Measurements from ENCODE around the gene MECP2.

The MECP2 gene

DNA sequence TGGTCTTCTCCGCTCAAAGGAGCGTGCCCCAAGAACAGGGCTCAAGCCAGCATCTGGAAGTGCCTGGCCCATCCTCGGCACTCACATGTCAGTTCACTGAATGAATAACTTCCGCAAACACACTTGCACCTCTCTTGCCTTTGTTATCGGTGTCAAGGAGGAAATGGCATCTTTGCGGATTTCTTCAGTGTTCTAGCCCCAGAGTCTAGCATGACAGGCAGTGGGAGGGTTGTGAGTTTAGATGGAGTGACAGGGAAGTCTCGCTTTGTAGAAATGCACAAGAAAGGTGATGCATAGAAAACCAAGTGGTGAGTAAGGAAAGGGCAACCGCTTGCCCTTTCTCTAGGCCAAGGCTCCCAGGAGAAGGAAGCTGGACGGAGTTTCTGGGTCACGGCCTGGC lies 17.6 kb upstream of the MECP2 start:
- no peak for DNase-seq

DNA sequence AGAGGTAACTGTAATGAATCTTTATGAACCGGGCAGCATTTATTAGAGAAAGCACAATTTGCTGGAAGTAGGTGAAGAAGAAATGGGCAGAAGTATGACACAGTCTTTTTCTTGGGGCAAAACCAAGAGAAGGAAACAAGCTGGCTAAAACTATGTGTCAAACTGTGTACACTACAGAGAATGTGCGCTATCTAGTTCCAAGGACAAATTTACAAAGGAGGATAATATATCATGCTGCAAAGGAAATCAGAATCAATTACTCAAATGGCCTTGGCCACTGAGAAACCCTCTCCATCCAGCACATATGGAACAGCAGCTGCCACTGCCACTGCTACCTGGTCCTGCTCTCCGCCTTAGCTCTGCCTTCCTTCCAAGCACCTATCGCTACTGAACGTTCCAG lies 17.1 kb upstream of the MECP2 start:
- no peak for DNase-seq

DNA sequence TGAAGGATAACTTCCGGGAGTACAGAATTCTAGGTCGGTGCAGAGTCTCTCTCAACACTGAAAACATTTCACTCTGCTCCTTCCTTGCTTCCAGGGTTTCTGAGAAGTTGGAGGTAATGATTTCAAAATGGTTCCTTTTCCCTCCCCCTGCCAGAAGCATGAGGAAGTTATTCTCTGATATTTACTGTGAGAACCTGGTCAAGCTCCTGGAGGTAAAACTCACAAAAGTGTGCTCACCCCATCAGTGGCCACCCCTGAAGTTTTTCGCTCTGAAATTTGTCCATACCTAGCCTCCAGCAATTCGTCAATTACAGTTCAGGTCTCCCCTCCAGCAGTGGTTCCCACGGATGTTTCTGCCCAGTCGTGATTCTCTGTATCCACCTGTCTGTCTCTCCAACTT lies 16.2 kb upstream of the MECP2 start:
- DNase-seq = no peak

DNA sequence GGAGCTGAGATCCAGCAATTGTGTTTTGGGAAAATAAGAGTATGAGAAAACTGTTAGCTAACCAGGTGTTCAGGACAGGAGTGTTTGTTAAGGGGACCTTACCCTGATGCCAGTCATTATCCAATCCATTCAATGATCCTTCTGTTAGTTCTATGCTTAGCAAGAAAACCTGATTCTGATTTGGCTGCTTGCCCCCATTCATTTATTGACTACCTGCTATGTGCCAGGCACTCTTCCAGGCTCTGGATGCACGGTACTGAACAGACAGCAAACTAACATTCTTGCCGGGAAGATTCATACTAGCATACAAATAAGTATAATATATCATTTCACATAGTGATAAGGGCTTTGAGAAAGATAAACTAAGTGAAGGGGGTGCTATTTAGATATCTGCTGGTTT lies 1.0 kb upstream of the MECP2 start:
- DNase-seq = no peak

DNA sequence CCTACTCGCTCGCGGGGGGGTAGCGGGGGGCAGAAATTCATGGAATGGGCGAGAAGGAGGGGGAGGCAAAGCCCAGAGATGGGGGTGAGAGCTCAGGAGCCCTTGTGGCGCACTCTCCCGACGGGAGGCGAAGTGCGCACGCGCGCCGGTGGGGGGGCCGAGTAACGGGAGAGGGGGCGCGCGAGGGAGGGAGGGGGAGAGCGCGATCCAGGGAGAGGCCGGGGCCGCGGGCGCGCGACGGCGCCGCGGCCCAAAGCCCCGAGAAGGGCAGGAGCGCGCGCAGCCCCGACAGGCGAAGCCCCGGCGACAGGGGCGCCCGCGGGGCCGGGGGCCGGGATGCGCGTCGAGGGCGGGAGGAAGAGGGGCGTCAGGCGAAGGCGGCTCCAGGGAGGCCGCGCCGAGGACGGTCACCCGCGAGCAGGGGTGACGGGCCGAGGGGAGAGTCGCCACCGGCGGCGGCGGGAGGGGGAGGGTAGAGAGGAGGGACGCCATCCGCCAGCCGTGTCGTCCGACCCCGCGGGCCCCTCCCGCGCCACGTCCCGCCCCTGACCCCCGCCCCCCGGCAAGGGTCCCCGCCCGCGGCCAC lies 421 bp downstream of the MECP2 start:
- peak; percentile 73 to 80 for DNase-seq

DNA sequence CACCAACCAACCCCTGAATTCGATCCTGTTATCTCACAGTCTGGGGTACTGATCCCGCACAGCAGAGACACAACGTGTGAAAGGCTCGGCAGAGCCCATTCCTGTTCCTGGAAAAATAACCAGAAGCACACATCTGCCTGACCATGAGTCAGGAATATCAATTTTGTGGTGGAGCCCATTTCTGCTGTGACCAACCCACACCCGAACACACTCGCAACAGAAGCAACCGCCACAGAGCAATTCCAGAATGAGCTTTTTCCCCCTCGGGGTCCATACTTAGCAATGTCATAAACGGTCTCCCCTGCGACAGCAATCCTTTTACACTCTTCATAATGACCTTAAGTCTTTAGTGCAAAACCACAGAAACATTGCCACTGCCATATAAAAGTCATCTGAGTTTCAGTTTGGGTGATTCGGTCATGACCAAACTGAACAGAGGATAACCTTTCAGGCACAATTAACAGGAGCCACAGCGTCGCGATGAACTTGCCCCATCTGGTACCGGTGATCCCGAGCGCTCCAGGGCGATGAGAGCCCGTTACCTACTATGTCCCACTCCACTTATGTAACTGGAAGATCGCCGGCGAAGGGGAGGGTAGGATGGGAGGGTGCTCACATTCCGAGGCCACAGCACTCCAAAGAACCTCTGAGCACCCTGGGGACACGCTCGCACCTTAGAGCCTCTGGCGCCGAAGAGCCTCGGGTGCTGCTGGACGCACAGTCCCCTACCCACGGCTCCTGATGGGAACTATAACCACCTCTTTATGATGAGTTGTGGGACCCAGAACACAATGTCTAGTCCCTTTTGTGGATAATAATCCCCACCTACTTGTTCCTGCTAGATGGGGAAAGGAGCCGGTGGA lies 1.1 kb downstream of the MECP2 start:
- DNase-seq = peak in 1 of 2 donors; percentile 48

DNA sequence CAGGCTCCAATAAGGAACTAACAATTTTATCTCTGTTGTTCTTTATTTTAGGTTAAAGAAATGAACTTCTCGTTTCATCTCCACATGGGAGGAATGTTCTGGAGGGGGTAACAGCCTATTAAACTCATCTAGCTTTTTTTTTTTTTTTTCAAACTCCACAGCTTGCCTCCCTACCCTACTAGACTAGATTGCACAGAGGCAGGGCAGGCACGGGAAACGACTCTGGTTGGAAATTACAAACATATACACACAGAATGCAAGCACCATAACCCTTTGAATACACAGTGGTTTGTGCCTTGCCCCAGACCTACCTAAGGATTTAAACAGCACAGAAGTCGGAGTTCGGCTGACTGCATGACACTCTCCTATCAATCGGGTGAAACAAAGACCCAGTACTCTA lies 2.7 kb downstream of the MECP2 start:
- no peak for DNase-seq

DNA sequence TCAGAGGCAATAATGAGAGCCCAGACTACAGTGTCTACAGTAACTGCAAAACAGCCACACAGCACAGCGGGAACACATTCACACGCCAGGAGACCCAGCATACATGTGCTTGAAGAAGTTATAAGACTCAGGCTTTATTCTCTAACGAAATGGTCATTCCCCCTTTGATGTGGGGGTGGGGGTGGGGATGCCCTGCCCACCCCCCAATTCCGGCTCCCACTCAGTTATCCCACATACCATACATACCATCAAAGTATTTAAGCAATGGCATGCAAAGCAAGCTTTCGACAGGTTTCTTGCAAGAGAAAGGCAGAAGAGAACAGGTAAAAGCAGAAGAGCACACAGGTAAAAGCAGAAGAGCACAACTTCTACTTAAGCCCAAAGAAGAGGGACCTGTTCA lies 3.6 kb downstream of the MECP2 start:
- no peak for DNase-seq

DNA sequence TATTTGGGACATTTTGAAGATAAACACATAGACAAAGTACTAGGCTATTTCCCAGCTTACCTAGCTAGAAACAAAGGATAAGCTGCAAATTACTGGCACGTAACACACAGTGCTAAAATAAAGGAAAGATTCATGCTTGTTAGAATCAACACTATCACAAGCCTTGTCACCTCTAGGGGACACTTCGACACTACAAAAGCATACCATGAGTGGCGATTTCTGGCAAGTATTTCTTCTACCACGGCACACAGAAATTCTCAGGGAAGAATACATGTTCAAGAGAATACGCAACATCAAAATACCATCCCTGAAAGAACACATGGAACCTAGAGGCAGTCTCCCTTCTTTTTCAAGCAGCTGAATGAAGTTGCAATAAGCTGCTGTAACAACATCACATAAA lies 5.1 kb downstream of the MECP2 start:
- DNase-seq = peak in 1 of 2 donors; percentile 19

DNA sequence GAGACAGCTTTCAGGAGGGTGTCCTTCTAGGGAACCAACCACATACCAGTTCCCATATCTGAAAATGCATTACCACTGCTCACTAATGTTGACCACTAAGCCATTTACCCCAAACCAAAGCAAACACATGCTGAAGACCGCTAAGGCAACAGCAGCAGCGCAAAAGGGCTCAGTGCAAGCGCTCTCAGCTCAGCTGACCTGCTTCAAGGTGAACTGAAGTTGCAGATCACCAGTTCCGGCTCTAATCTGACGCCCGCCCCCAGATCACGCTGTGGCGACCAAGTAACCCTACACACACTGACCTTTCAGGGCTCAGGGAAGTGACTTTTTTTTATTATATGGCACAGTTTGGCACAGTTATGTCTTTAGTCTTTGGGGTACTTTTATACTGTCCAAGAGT lies 5.8 kb downstream of the MECP2 start:
- peak in 1 of 2 donors; percentile 24 for DNase-seq

DNA sequence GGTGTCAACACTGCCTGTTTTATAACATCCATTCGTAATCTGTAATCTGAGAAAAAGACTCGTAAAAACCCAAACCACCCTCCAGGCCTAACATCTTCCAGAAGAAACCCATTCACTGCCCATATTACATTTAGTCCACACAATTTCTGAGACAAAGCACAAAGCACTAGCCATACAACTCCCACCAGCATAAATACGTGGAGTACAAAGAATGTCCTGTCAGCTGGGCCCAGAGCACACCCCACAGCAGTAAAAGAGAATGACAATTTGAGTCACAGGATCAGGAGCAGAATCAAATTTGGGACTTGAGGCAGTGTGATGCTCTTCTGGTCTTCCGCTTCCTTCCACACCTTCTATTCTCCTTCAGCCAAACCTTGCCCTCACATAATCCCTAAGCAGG lies 6.8 kb downstream of the MECP2 start:
- no peak for DNase-seq

DNA sequence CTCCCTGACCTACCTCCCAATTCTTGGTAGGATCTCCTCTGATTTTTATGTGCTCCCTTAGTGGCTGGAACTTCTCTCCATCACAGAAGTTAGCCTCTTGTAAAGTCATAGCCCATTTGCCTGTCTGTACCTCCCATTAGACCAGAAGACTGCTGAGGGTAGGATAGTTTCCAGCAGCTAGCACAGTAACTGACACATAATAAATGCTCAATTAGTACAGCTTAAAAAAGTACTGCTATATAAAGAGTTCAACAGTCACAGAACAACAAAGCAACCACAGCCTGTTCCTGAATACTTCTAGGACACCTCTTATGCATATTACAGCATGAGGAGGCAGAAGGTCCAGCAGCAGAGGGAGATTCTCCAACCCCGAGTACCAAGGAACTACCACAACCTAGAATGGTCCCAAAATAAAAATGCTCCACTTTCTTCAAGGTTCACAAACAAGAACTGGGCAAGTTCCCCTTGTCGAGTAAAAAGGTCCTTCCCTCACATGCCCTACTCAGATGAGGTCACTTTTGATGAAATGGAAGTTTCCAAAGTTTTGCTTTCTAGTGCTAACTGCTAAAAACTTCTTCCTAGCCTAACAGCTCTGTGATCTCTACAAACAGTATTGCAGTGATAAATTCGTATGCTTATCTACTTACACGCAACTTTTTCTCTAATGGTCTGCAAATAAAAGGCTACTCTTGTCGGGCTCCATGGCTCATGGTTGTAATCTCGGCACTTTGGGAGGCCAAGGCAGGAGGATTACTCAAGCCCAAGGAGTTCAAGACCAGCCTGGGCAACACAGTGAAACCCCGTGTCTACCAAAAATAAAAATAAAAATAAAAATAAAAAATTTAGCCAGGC lies 12.8 kb downstream of the MECP2 start:
- no peak for DNase-seq

DNA sequence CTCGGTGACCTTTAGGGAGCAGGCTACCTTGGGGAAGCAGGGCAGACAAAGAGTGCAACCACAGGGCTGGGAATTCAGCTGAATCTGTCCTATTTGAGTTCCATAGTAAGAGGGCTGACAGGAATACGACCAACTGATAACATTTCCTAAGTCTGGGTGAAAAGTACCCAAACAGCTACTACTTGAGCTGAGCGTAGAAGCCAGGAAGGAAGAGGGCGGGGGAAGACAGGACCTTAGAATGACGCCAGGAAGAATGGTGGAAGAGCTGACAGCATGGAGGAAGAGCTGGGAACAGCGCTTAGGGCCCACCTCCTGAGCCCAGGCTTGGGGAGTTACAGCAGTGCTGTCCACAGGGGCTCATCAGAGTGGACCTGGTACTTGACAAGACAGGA lies 14.4 kb downstream of the MECP2 start:
- no peak for DNase-seq

DNA sequence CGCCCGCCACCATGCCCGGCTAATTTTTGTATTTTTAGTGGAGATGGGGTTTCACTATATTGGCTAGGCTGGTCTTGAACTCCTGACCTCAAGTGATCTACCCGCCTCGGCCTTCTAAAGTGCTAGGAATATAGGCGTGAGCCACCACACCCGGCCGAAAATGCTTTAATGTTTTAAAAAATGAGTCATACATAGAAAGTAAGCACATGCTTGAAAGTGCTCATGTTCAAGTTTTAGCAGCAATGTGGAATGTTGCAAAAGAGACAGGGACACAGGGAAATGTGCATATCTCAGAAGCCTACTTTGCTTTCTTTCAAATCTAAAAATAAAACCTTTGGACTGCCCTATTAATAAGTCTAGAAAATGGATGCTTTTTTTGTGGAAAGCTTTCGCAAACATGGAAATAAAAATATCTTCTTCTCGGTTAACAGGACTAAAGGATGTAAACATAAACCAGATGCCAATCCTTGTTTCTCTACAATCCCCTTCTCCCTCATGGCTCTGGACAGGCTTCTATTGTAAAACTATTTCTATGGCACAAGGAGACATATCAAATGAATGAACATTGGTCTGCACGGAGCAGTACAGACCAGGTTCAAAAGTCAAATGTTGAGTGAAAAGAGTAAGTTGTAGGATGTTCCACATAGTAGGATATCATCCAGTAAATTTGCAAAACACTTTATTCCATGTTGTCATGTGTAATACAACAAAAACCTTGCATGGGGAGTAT lies 15.0 kb downstream of the MECP2 start:
- no peak for DNase-seq

DNA sequence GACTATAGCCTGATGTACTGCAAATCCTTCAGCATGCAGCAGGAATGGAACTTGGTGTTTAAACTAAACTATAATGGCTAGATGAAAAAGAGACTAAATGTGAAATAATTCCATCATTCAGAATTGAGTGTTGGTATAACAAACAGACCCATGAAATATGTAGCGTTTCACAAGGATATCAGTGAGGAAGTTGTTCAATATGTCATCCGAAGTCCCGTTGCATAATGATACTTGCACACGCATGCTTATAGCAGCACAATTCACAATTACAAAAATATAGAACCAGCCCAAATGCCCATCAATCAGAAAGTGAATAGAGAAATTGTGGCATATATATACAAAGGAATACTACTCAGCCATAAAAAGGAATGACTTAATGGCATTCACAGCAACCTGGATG lies 20.4 kb downstream of the MECP2 start:
- no peak for DNase-seq

DNA sequence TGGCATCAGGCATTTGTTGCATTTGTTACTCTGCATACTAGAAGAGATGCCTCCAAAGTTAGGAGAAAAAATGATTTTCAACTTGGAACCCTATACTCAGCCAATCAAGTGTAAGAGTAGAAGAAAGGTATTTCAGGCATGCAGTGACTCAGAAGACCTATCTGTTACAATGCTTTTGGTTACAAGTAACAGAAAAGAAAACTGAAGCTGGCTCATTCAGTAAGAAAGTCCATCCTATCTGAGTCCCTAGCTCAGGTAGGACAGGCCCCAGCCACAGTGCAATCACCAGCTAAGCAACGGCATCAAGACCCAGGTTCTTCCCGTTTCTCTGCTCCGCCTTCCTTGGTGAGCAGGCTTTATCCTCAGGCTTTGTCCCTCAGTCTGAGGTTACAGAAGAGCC lies 23.3 kb downstream of the MECP2 start:
- DNase-seq = no peak

DNA sequence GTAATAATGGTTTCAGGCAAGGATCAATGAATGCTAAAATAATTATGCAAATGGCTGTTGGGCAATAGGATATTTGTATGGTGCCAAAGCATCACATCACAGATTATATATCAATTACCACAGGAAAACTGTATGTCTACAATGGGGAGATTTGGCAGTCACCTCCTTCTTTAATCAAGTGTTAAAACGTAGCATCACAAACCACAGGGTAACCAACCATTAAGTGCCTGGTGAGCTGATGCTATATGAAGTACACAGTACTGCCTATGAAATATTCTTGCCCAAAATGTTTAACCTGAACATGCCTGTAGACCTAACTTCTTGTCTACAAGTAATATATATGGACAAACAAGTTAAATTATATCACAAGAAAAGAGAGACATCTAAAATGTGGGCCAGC lies 25.3 kb downstream of the MECP2 start:
- no peak for DNase-seq

DNA sequence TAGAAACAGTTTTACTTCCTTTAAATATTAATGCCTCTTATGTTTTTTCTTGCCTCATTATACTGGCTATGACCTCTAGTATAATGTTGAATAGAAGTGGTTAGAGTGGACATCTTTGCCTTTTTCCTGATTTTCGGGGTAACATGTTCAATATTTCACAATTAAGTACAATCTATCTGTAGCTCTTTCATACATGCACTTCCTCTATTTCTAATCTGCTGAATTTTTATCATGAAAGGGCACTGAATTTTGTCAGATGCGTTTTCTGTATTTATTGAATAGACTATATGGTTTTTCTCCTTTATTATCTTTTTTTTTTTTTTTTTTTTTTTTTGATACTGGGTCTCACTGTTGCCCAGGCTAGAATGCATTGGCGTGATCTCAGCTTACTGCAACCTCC lies 29.0 kb downstream of the MECP2 start:
- DNase-seq = no peak

DNA sequence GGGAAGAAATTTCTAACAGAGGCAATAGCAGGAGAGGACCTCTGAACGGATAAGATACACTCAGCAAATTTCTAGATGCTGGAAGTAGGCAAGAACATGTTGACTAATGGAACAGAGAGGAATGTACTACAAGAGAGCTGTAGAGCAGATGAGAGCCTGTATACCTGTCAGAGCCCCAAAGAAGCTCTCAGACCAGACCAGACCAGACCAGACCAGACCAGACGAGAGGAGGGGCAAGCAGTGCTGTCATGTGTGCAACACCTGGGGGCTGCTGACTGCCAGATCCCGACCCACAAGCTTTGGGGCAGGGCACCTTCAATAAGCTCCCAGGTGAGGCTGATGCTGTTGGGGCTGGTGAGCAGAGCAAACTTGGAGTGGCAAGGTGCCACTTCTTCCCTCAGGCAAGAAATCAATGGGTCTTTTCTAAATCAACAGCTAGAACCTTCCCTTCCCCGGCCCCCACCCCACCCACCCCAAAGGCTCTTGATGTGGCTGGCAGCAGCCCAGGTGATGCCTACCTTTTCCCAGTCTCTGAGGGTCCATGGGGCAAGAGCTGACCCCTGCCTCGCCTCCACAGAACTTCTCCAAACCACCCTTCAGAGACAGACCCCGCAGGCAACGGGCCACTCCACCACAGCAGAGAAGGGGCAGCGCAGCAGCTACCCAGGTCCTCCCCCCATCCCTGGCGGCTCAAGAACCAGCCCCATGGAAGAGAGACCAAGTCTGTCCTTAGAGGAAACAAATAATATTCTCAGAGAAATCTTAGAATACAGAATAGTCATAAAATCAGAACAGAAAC lies 32.7 kb downstream of the MECP2 start:
- DNase-seq = no peak

DNA sequence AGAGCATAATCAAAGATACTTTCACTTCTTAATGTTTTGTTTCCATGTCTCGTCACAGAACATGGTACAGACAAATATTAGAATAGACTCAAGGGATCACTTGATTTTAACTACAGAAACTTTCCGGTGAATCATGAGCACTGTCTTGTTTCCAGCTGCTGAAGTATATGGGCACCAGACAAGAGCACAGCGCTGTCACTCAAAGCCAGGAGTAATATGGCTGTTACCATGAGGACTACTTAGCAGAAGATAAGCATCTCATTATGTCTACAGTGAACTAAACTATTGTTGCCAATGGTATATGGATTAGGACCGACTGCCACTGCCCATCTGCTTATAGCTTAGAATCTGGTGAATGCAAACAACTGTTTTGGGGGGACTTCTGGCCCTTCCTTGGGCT lies 34.3 kb downstream of the MECP2 start:
- DNase-seq = no peak

DNA sequence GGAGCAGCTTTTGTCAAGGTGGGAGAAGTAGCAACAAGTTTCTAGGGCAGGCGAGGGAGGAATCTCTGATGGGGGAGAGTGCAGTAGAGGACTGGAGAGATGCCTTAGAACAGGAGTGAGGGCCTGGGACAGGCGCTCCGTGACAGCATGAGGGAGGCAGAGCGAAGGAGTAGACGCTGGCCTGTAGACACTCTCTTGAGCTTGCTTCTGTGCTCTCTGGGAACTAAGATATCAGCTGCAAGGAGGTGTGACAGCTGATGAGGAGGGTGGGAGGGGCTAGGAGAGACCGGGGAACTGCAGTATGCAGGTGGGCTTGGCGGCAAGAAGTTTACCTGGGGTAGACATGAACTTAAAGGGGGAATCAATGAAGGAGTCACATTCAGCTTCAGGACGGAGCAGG lies 35.7 kb downstream of the MECP2 start:
- no peak for DNase-seq

DNA sequence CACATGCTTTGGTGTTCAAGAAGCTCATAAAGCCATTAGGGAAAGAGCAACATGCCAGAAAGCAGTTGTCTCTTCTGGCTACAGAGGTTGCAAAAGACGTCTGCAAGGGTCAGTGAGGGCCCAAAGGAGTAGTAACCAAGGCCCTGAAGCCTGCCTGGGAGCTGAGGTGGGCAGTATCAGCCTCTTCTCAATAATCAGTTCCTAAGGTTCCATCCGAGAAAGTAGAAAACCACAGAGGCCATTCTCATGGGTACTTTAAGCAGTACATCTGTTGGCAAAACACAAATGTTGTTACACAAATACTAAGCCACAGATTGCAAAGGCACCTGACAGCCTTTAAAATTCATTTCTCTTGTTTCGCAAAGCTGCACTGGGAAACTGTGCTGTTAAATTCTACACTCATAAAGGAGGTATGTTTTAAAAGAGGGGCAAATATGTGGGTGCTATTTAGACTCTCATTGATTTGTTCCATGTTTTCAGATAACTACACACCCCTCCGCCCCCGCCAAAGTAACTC lies 37.7 kb downstream of the MECP2 start:
- no peak for DNase-seq

Measured in CD4-positive, alpha-beta T cell treated with Interferon alpha-2 for 1 hour (primary cell).